GM23338 (cell line): ENCODE measurements around the gene BMP10.

Experiments used
- CREB1 ChIP-seq: fragments of 250-450 bp; sonication (Bioruptor Pico); IDR thresholded peaks from 2 replicates; pipeline ENCODE4 v1.5.0; 2020; ENCODE audit warnings: low read depth, mild to moderate bottlenecking, moderate library complexity
- EZH2 ChIP-seq: fragments of 200-600 bp; sonication (generic); IDR thresholded peaks from one replicate; pipeline ENCODE4 v1.8.0; 2017; ENCODE audit warnings: antibody characterized with exemption, mild to moderate bottlenecking, low read depth; ENCODE audit not compliant: unreplicated experiment
- EZH2phosphoT487 ChIP-seq: fragments of 200-600 bp; sonication (generic); IDR thresholded peaks from one replicate; pipeline ENCODE4 v1.8.1; 2018; ENCODE audit warnings: antibody characterized with exemption; ENCODE audit not compliant: unreplicated experiment
- JUNB ChIP-seq: IDR thresholded peaks from one replicate; pipeline ENCODE4 v1.6.1; 2016; ENCODE audit warnings: antibody characterized with exemption; ENCODE audit not compliant: unreplicated experiment
- NANOG ChIP-seq: IDR thresholded peaks from 2 replicates; pipeline ENCODE4 v1.6.1; 2016; ENCODE audit warnings: antibody characterized with exemption, borderline replicate concordance
- POLR2AphosphoS5 ChIP-seq: IDR thresholded peaks from 2 replicates; pipeline ENCODE4 v1.6.1; 2016; ENCODE audit warnings: antibody characterized with exemption, low read depth
- STAT1 ChIP-seq: IDR thresholded peaks from one replicate; pipeline ENCODE4 v1.6.1; 2016; ENCODE audit warnings: antibody characterized with exemption; ENCODE audit not compliant: unreplicated experiment
- ZNF331 ChIP-seq: fragments of 250-450 bp; sonication (Bioruptor Pico); IDR thresholded peaks from 2 replicates; pipeline ENCODE4 v1.5.0; 2020; ENCODE audit warnings: low read depth, mild to moderate bottlenecking, moderate library complexity
- TF ChIP-seq, protein P1 (sequence below), 2 experiments: fragments of 200-600 bp in 1 of 2; sonication (generic) in 1 of 2; conservative IDR thresholded peaks; 2 replicates each; pipeline versions ENCODE4 v1.5.1 to v1.6.1; 2016 to 2017; ENCODE audit warnings: antibody characterized with exemption in 2 of 2, low read depth in 2 of 2, mild to moderate bottlenecking in 2 of 2, moderate library complexity in 1 of 2
- TF ChIP-seq, protein P2 (sequence below): IDR thresholded peaks from one replicate; pipeline ENCODE4 v1.6.1; 2018; ENCODE audit warnings: antibody characterized with exemption; ENCODE audit not compliant: unreplicated experiment

DNA sequence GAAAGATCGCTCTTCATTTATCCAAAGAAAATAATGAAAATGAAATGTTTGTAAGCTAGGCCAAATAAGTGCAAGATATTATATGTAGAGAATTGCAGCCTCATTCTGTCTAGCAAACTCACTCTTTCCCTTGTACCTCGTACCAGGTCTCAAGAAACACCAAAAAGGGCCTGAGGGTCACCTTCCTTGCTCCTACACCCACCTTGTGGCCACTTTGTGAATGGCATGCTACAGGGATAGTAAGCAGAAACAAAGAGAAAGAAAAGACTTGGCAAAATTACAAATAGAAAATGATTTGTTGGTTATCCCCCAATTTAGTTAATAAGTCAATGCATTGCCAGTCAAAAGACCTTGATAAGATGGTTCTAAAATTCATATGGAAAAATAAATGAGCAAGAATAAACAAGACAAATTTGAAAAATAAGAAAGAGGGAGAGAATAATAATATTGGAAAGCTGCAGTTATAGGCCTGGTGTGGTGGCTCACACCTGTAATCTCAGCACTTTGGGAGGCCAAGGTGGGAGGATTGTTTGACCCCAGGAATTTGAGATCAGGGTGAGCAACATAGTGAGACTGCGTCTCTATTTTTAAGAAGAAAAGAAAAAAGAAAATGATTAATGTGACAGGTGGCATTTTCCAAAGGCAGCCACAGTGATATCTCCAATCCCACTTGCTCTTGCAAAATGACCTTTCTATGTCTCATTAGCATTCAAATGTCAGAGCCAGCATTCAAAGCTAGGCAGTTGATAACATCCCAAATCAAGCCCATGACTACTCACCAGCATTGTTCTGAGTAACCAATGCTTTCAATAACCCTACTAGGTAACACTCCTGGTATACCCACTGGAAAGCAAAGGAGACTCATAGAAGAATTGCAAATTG lies 38.8 kb upstream of the BMP10 start:
- no peak for TF ChIP-seq POLR2AphosphoS5
- TF ChIP-seq, protein P1, sequence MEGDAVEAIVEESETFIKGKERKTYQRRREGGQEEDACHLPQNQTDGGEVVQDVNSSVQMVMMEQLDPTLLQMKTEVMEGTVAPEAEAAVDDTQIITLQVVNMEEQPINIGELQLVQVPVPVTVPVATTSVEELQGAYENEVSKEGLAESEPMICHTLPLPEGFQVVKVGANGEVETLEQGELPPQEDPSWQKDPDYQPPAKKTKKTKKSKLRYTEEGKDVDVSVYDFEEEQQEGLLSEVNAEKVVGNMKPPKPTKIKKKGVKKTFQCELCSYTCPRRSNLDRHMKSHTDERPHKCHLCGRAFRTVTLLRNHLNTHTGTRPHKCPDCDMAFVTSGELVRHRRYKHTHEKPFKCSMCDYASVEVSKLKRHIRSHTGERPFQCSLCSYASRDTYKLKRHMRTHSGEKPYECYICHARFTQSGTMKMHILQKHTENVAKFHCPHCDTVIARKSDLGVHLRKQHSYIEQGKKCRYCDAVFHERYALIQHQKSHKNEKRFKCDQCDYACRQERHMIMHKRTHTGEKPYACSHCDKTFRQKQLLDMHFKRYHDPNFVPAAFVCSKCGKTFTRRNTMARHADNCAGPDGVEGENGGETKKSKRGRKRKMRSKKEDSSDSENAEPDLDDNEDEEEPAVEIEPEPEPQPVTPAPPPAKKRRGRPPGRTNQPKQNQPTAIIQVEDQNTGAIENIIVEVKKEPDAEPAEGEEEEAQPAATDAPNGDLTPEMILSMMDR (conservative IDR thresholded peaks at IDR 0.05; ENCODE audit: low read depth in 2 of 2): peak; percentile 85 to 88
- TF ChIP-seq CREB1 (CRISPR knock-in tag): no peak
- no peak for TF ChIP-seq EZH2
- no peak for TF ChIP-seq EZH2phosphoT487
- no peak for TF ChIP-seq JUNB
- TF ChIP-seq, protein P2, sequence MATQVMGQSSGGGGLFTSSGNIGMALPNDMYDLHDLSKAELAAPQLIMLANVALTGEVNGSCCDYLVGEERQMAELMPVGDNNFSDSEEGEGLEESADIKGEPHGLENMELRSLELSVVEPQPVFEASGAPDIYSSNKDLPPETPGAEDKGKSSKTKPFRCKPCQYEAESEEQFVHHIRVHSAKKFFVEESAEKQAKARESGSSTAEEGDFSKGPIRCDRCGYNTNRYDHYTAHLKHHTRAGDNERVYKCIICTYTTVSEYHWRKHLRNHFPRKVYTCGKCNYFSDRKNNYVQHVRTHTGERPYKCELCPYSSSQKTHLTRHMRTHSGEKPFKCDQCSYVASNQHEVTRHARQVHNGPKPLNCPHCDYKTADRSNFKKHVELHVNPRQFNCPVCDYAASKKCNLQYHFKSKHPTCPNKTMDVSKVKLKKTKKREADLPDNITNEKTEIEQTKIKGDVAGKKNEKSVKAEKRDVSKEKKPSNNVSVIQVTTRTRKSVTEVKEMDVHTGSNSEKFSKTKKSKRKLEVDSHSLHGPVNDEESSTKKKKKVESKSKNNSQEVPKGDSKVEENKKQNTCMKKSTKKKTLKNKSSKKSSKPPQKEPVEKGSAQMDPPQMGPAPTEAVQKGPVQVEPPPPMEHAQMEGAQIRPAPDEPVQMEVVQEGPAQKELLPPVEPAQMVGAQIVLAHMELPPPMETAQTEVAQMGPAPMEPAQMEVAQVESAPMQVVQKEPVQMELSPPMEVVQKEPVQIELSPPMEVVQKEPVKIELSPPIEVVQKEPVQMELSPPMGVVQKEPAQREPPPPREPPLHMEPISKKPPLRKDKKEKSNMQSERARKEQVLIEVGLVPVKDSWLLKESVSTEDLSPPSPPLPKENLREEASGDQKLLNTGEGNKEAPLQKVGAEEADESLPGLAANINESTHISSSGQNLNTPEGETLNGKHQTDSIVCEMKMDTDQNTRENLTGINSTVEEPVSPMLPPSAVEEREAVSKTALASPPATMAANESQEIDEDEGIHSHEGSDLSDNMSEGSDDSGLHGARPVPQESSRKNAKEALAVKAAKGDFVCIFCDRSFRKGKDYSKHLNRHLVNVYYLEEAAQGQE: no peak
- no peak for TF ChIP-seq STAT1
- no peak for TF ChIP-seq ZNF331 (CRISPR knock-in tag)
- TF ChIP-seq NANOG: no peak
